Measurements from ENCODE around the gene NTM. TPM values are rescaled to one million over a fixed set of nuclear protein-coding genes. Genes with fewer than 3 reads are reported as not detected.

Gene NTM
- total RNA-seq, 3 donors from 2014 or later, result 0.66 to 9.0 (median 1.0) TPM

DNA sequence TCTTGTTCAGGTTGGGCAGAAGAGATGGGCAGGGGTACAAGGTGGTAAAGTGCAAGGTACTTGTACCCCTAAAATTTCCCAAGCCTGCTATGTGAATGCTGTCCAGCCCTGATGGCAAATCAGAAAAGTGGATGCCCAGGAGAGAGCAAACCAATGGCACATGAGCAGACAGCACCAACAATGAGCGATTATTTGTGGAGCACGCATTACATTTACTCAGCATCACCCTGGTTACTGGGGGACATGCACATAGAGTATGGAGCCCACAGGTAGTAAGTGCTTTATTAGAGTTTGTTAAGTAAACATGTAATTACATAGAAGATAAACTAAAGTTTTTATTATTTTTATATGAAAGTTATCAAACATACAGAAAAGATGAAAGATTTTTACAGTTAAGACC lies 165.7 kb downstream of the NTM start:
- Histone ChIP-seq H3K27ac (no peak overlapping the region), H3K4me3 (no peak overlapping the region), H3K36me3 (no peaks in the 10 kb centered on the region), H3K27me3 (peaks cover 0 to 14% of the 10 kb centered on the region in 2 donors), H3K4me1 (no peaks in the 10 kb centered on the region), H3K9me3 (peaks cover 0 to 10% of the 10 kb centered on the region in 2 donors)
- DNase-seq (ENCODE audit: low spot score in 2 of 2), result no peak
- intact Hi-C loops (cut with DNase I; ENCODE audit: low total_unique reads), result no loop called here
- TF ChIP-seq, protein P1, sequence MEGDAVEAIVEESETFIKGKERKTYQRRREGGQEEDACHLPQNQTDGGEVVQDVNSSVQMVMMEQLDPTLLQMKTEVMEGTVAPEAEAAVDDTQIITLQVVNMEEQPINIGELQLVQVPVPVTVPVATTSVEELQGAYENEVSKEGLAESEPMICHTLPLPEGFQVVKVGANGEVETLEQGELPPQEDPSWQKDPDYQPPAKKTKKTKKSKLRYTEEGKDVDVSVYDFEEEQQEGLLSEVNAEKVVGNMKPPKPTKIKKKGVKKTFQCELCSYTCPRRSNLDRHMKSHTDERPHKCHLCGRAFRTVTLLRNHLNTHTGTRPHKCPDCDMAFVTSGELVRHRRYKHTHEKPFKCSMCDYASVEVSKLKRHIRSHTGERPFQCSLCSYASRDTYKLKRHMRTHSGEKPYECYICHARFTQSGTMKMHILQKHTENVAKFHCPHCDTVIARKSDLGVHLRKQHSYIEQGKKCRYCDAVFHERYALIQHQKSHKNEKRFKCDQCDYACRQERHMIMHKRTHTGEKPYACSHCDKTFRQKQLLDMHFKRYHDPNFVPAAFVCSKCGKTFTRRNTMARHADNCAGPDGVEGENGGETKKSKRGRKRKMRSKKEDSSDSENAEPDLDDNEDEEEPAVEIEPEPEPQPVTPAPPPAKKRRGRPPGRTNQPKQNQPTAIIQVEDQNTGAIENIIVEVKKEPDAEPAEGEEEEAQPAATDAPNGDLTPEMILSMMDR (IDR thresholded peaks at IDR 0.05), result no peak
- TF ChIP-seq POLR2A (IDR thresholded peaks at IDR 0.05), result no peak

DNA sequence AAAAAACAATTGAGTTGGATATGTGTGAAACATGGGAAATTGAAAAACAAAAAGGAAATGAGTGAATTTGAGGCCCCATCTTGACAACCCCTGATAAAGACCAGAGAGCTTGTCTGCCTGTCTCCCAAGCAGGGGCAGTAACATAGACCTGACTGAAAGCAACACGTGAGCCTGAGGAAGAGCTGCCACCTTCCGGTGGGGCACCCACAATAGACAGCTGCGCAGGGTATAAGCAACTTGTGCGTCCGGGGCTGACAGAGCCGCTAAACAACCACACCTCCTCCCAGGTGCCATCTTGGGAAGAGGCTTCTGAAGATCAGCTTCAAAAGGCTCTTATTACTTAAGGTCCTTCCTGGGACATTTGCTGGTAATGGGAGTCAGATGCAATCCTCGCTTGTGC lies 166.8 kb downstream of the NTM start:
- DNase-seq (ENCODE audit: low spot score in 2 of 2), result no peak
- no peaks in the 10 kb centered on the region for H3K36me3 ChIP-seq
- no peaks in the 10 kb centered on the region for H3K4me1 ChIP-seq
- H3K27ac ChIP-seq, result no peak overlapping the region
- no peak overlapping the region for H3K4me3 ChIP-seq
- peaks cover 0 to 10% of the 10 kb centered on the region in 2 donors for H3K9me3 ChIP-seq
- TF ChIP-seq POLR2AphosphoS5 (IDR thresholded peaks at IDR 0.05), result no peak
- TF ChIP-seq, protein P1 (IDR thresholded peaks at IDR 0.05), result no peak
- peaks cover 0 to 14% of the 10 kb centered on the region in 2 donors for H3K27me3 ChIP-seq
- intact Hi-C loops (cut with DNase I; ENCODE audit: low total_unique reads), result no loop called here

DNA sequence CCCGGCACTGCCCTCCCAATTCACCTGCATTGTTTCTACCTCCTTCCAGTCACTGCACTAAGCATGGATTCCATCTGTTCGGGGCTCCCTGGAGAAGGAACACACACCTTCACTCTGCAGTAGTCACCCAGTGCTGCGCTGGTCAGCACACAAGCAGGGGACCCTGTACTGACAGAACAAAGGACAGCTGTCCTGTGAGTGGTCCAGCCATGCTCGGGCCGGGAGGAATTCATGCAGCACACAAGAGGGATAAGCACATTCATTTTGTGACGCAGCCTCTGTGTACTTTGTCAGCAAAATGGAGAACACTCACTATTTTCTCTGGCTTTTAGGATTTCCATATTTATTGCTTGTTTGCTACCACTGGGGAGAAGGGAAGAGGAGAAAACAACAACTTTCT lies 167.3 kb downstream of the NTM start:
- H3K36me3 ChIP-seq, result no peaks in the 10 kb centered on the region
- no peak overlapping the region for H3K4me3 ChIP-seq
- H3K27me3 ChIP-seq, result peaks cover 0 to 18% of the 10 kb centered on the region in 2 donors
- H3K27ac ChIP-seq, result no peak overlapping the region
- H3K4me1 ChIP-seq, result no peaks in the 10 kb centered on the region
- peaks cover 0 to 10% of the 10 kb centered on the region in 2 donors for H3K9me3 ChIP-seq
- DNase-seq (ENCODE audit: low spot score in 2 of 2), result no peak
- intact Hi-C loops (cut with DNase I; ENCODE audit: low total_unique reads), result no loop called here
- TF ChIP-seq POLR2A (IDR thresholded peaks at IDR 0.05), result no peak
- TF ChIP-seq POLR2AphosphoS5 (IDR thresholded peaks at IDR 0.05), result no peak
- TF ChIP-seq, protein P1 (IDR thresholded peaks at IDR 0.05), result no peak

DNA sequence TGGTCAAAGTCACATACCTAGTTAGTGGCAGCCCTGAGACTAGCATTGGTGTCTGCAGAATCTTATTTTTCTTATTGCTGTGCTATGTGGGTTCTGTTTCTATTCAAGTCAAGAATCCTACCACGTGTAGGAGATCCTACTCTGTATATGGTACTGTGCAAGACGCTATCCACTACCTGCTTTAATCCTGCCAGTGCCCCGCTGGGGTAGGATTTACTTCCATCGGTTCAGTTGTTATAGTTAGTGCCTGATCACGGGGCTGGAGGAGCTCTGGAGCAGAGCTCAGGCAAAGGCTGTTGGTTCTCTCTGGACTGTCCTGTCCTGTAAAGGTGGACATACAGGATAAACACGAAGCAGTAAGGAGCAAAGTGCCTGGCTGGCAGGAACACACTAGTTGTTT lies 167.9 kb downstream of the NTM start:
- Histone ChIP-seq H3K27ac (no peak overlapping the region), H3K27me3 (peaks cover 0 to 19% of the 10 kb centered on the region in 2 donors), H3K4me3 (no peak overlapping the region), H3K9me3 (peaks cover 0 to 10% of the 10 kb centered on the region in 2 donors), H3K4me1 (no peaks in the 10 kb centered on the region), H3K36me3 (no peaks in the 10 kb centered on the region)
- intact Hi-C loops (cut with DNase I; ENCODE audit: low total_unique reads), result no loop called here
- TF ChIP-seq POLR2AphosphoS5 (IDR thresholded peaks at IDR 0.05) (no peak), POLR2A (IDR thresholded peaks at IDR 0.05) (no peak)
- TF ChIP-seq, protein P1 (IDR thresholded peaks at IDR 0.05), result no peak
- DNase-seq (ENCODE audit: low spot score in 2 of 2), result no peak

DNA sequence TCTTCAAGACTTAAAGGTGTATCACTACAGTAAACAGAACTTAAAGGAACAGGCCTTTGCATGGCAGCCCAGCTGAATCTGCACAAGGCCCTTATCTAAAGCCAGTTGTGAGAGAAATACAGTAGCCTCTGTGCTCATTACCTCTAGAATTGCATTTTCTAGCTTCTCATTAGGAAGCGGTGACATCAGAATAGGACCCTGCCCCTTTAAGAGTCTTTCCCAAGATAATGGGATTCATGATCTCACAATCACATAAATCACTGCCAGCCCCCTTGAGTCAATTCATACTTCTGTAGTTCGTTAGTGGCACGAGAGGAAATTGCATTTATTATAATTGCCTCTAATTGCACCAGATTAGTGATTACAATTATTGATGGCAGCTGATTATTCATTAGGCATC lies 170.3 kb downstream of the NTM start:
- DNase-seq (ENCODE audit: low spot score in 2 of 2), result no peak
- Histone ChIP-seq H3K27me3 (peaks cover 0 to 20% of the 10 kb centered on the region in 2 donors), H3K4me3 (no peak overlapping the region), H3K27ac (no peak overlapping the region), H3K36me3 (no peaks in the 10 kb centered on the region), H3K9me3 (peaks cover 0 to 10% of the 10 kb centered on the region in 2 donors), H3K4me1 (no peaks in the 10 kb centered on the region)
- TF ChIP-seq POLR2A (IDR thresholded peaks at IDR 0.05) (no peak), POLR2AphosphoS5 (IDR thresholded peaks at IDR 0.05) (no peak)
- TF ChIP-seq, protein P1 (IDR thresholded peaks at IDR 0.05), result no peak
- intact Hi-C loops (cut with DNase I; ENCODE audit: low total_unique reads), result no loop called here

All from breast epithelium (tissue), 4 donors.